ENCODE measurements around the gene GHR.

DNA sequence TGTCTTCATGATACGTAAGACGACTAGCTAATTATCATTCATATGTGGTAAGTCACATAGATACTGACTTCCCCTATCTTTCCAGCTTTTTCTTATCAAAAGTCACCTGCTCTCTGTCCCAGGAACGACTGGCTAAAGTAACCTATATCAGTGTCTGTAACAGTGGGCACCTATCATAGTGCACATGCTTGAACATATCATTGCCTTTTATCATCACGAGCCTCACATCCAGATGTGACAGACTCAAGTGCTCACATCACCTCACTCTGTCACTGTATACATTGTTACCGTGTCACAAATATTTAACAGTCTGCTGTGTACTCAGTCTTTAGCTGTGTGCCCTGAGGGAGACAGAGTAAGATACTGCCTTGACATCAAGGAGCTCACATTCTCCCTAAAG is 208.0 kb downstream of the GHR start:
- TF ChIP-seq, protein P1, sequence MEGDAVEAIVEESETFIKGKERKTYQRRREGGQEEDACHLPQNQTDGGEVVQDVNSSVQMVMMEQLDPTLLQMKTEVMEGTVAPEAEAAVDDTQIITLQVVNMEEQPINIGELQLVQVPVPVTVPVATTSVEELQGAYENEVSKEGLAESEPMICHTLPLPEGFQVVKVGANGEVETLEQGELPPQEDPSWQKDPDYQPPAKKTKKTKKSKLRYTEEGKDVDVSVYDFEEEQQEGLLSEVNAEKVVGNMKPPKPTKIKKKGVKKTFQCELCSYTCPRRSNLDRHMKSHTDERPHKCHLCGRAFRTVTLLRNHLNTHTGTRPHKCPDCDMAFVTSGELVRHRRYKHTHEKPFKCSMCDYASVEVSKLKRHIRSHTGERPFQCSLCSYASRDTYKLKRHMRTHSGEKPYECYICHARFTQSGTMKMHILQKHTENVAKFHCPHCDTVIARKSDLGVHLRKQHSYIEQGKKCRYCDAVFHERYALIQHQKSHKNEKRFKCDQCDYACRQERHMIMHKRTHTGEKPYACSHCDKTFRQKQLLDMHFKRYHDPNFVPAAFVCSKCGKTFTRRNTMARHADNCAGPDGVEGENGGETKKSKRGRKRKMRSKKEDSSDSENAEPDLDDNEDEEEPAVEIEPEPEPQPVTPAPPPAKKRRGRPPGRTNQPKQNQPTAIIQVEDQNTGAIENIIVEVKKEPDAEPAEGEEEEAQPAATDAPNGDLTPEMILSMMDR (IDR thresholded peaks at IDR 0.05 in 8 of 11, conservative IDR thresholded peaks at IDR 0.05 in 3 of 11) = no peak
- TF ChIP-seq POLR2AphosphoS5 (IDR thresholded peaks at IDR 0.05) = no peak
- no peak for TF ChIP-seq POLR2A (IDR thresholded peaks at IDR 0.05)

Measured in spleen (tissue), 7 donors.